K562 (cell line): Measurements from ENCODE around the gene FITM1. TPM values are rescaled to one million over a fixed set of nuclear protein-coding genes. Genes with fewer than 3 reads are reported as not detected.

ENCODE experiments used
- ADNP ChIP-seq: fragments of 200-800 bp; sonication (Bioruptor generic); IDR thresholded peaks from 2 replicates; pipeline ENCODE4 v1.6.1; 2016; ENCODE audit warnings: missing genetic modification characterization, missing compliant biosample characterization
- ARNT ChIP-seq, 2 experiments: fragments of 450-650 bp; IDR thresholded peaks; 2 replicates each; pipeline ENCODE4 v1.6.1; 2016; ENCODE audit warnings: mild to moderate bottlenecking in 1 of 2
- ATF6 ChIP-seq: sonication (generic); formaldehyde crosslinking; IDR thresholded peaks from 2 replicates; pipeline ENCODE4 v1.4.0; 2020; ENCODE audit warnings: mild to moderate bottlenecking, missing genetic modification reagents
- BACH1 ChIP-seq: fragments of 200-800 bp; sonication (Bioruptor generic); IDR thresholded peaks from 2 replicates; pipeline ENCODE4 v1.6.1; 2016; ENCODE audit warnings: missing genetic modification characterization, missing compliant biosample characterization
- BMI1 ChIP-seq: fragments of 150-350 bp; IDR thresholded peaks from 2 replicates; pipeline ENCODE4 v1.6.1; 2014; ENCODE audit warnings: low read length
- DEAF1 ChIP-seq: fragments of 450-650 bp; formaldehyde crosslinking; IDR thresholded peaks from 2 replicates; pipeline ENCODE4 v1.4.0; 2020; ENCODE audit warnings: mild to moderate bottlenecking, moderate library complexity
- EGR1 ChIP-seq: fragments of 450-650 bp; conservative IDR thresholded peaks from 2 replicates; pipeline ENCODE4 v1.6.1; 2017; ENCODE audit warnings: mild to moderate bottlenecking
- HDAC3 ChIP-seq: fragments of 450-650 bp; IDR thresholded peaks from 2 replicates; pipeline ENCODE4 v1.6.1; 2018; ENCODE audit warnings: borderline replicate concordance, mild to moderate bottlenecking, moderate library complexity; ENCODE audit not compliant: partially characterized antibody
- LARP7 ChIP-seq: fragments of 450-650 bp; IDR thresholded peaks from 2 replicates; pipeline ENCODE4 v1.6.1; 2016
- MAFF ChIP-seq: IDR thresholded peaks from 2 replicates; pipeline ENCODE4 v1.6.1; 2012; ENCODE audit warnings: low read length, improper control_type of control experiment
- MTA2 ChIP-seq: fragments of 450-650 bp; IDR thresholded peaks from 2 replicates; pipeline ENCODE4 v1.6.1; 2016; ENCODE audit warnings: low read depth
- NEUROD1 ChIP-seq: fragments of 150-350 bp; IDR thresholded peaks from 2 replicates; pipeline ENCODE4 v1.6.1; 2014; ENCODE audit warnings: borderline replicate concordance, low read length, low read depth; ENCODE audit not compliant: partially characterized antibody
- PHB ChIP-seq: fragments of 250-450 bp; sonication (Bioruptor Pico); IDR thresholded peaks from 2 replicates; pipeline ENCODE4 v1.5.0; 2021
- PHB2 ChIP-seq: fragments of 450-650 bp; IDR thresholded peaks from 2 replicates; pipeline ENCODE4 v1.6.1; 2017; ENCODE audit warnings: low read depth
- TCF3 ChIP-seq: sonication (generic); formaldehyde crosslinking; IDR thresholded peaks from 2 replicates; pipeline ENCODE4 v1.4.0; 2020; ENCODE audit warnings: mild to moderate bottlenecking, missing genetic modification reagents
- TRIM28 ChIP-seq: fragments of 450-650 bp; IDR thresholded peaks from 2 replicates; pipeline ENCODE4 v1.6.1; 2017
- ZC3H8 ChIP-seq: fragments of 450-650 bp; IDR thresholded peaks from 2 replicates; pipeline ENCODE4 v1.6.1; 2017
- ZNF12 ChIP-seq: sonication (generic); formaldehyde crosslinking; IDR thresholded peaks from 2 replicates; pipeline ENCODE4 v1.4.0; 2020; ENCODE audit warnings: mild to moderate bottlenecking, missing genetic modification reagents
- ZSCAN32 ChIP-seq: fragments of 450-650 bp; formaldehyde crosslinking; IDR thresholded peaks from 2 replicates; pipeline ENCODE4 v1.4.0; 2020; ENCODE audit warnings: mild to moderate bottlenecking, moderate library complexity
- polyA plus RNA-seq, 8 experiments: library from polyadenylated mRNA; depleted of rRNA in 4 of 8; stranded (reverse) in 5 of 8; unstranded in 3 of 8; fragments of >200 nt; fragmentation: Nextera tagmentation in 2 of 8; fragmentation: Illumina TruSeq in 1 of 8; extraction: Ambion mirVana in 2 of 8; extraction: Trizol in 1 of 8; gene quantifications; 2 replicates each; pipeline versions ENCODE4 v1.2.1 to v1.2.3, GENCODE V29; 2011 to 2014; ENCODE audit warnings: inconsistent platforms in 1 of 8, missing spikeins in 1 of 8
- total RNA-seq, 7 experiments: library from RNA; depleted of rRNA in 6 of 7; stranded (reverse); fragments of >200 nt in 6 of 7; fragmentation: Illumina TruSeq in 2 of 7; extraction: Trizol in 2 of 7; gene quantifications; 2 replicates each; pipeline versions ENCODE4 v1.2.1 to v1.2.3, GENCODE V29; 2011 to 2021; ENCODE audit warnings: low replicate concordance in 1 of 7
- TF ChIP-seq, protein P1 (sequence below): sonication (generic); IDR thresholded peaks from 2 replicates; pipeline ENCODE4 v1.6.1; 2016

The FITM1 gene
- total and polyA plus RNA-seq, 9 of the 15 experiments (the other 6 are each of a cell fraction or from before 2014, with no cell fraction given) = 0.09 to 0.20 TPM; not detected in 7

GRCh38 chr14:24093901-24094840 is 36.3 kb upstream of the FITM1 start, which contains the start of gene PCK2 (continued):
- TF ChIP-seq ZSCAN32 (CRISPR knock-in tag) (peak; percentile 52; the same call in 1 of the 2 replicates), BMI1 (no peak), TRIM28 (no peak), TCF3 (0 out of 2 replicates have a peak, but pooled peaks have one; percentile 7), ZNF12 (CRISPR knock-in tag) (no peak), PHB (no peak), ARNT (IDR thresholded peaks at IDR 0.05) (no peak), ZC3H8 (no peak), EGR1 (peak; percentile 85), HDAC3 (no peak), DEAF1 (no peak), LARP7 (no peak), ADNP (tag) (no peak), MTA2 (no peak), ATF6 (CRISPR knock-in tag) (peak; percentile 53; the same call in 1 of the 2 replicates), MAFF (no peak), PHB2 (no peak), BACH1 (tag) (no peak), NEUROD1 (peak; percentile 36)
- TF ChIP-seq, protein P1, sequence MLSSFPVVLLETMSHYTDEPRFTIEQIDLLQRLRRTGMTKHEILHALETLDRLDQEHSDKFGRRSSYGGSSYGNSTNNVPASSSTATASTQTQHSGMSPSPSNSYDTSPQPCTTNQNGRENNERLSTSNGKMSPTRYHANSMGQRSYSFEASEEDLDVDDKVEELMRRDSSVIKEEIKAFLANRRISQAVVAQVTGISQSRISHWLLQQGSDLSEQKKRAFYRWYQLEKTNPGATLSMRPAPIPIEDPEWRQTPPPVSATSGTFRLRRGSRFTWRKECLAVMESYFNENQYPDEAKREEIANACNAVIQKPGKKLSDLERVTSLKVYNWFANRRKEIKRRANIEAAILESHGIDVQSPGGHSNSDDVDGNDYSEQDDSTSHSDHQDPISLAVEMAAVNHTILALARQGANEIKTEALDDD = no peak
